ENCODE results near the gene ST8SIA2. TPM values are rescaled to one million over a fixed set of nuclear protein-coding genes. Genes with fewer than 3 reads are reported as not detected.

Gene ST8SIA2
- polyA plus RNA-seq, 3 donors, result not detected

GRCh38 chr15:92421976-92422375 lies 28.3 kb downstream of the ST8SIA2 start:
- Histone ChIP-seq H3K79me2 (ENCODE audit: insufficient read depth, low read length) (no peaks in the 10 kb centered on the region), H3K4me1 (ENCODE audit: control insufficient read depth in 1 of 2, insufficient read depth in 2 of 2, low read length in 2 of 2) (no peaks in the 10 kb centered on the region), H4K20me1 (ENCODE audit: insufficient read depth, low read length) (no peaks in the 10 kb centered on the region), H3K27me3 (ENCODE audit: control insufficient read depth in 2 of 2, insufficient read depth in 2 of 2, low read length in 2 of 2) (no peaks in the 10 kb centered on the region), H3K4me3 (replicated peaks in 1 of 3; ENCODE audit: low read depth in 2 of 3, low read length in 3 of 3) (no peak overlapping the region), H2AFZ (ENCODE audit: insufficient read depth, low read depth, low read length, poor library complexity, severe bottlenecking) (no peak overlapping the region), H3K9me3 (replicated peaks in 1 of 2; ENCODE audit: control insufficient read depth in 1 of 2, insufficient read depth in 1 of 2, low read length in 2 of 2) (no peaks in the 10 kb centered on the region), H3K9ac (ENCODE audit: insufficient read depth, low read length, poor library complexity, severe bottlenecking) (no peak overlapping the region), H3K27ac (ENCODE audit: low read depth in 1 of 2, low read length in 2 of 2) (no peak overlapping the region), H3K4me2 (replicated peaks; ENCODE audit: extremely low read depth, low read length, poor library complexity, severe bottlenecking) (no peak overlapping the region), H3K36me3 (replicated peaks in 1 of 2; ENCODE audit: control insufficient read depth in 1 of 2, insufficient read depth in 2 of 2, low read length in 2 of 2) (no peaks in the 10 kb centered on the region)
- Mint-ChIP-seq H3K4me3 (no peak overlapping the region), H3K9me3 (peaks cover 0 to 2% (median 0%) of the 10 kb centered on the region in 7 donors), H3K4me1 (no peaks in the 10 kb centered on the region), H3K27me3 (ENCODE audit: low read depth in 3 of 3) (peaks cover 5 to 19% (median 11%) of the 10 kb centered on the region in 3 donors), H3K36me3 (no peaks in the 10 kb centered on the region), H3K27ac (no peak overlapping the region)
- intact Hi-C loops (cut with micrococcal nuclease), result no loop called here
- DNase-seq, result no peak
- TF ChIP-seq CTCF (IDR thresholded peaks at IDR 0.05), result no peak
- 0% methylated on average over 1 of the region's 1 CpG for WGBS (ENCODE audit: insufficient coverage)

- WGBS (ENCODE audit: insufficient coverage), result 54% methylated on average over 10 of the region's 12 CpGs
- H3K27me3 Mint-ChIP-seq (ENCODE audit: low read depth in 3 of 3), result peaks cover 5 to 20% (median 10%) of the 10 kb centered on the region in 3 donors
These were observed 32.0 kb downstream of the ST8SIA2 start for GRCh38 chr15:92425578-92426225.

More at GRCh38 chr15:92425578-92426225, 32.0 kb downstream of the ST8SIA2 start:
- H3K4me3 Mint-ChIP-seq, result no peak overlapping the region
- intact Hi-C loops (cut with micrococcal nuclease), result no loop called here
- H3K27ac ChIP-seq (ENCODE audit: low read depth in 1 of 2, low read length in 2 of 2), result no peak overlapping the region
- no peaks in the 10 kb centered on the region for H3K36me3 ChIP-seq (replicated peaks in 1 of 2; ENCODE audit: control insufficient read depth in 1 of 2, insufficient read depth in 2 of 2, low read length in 2 of 2)
- H3K9me3 ChIP-seq (replicated peaks in 1 of 2; ENCODE audit: control insufficient read depth in 1 of 2, insufficient read depth in 1 of 2, low read length in 2 of 2), result no peaks in the 10 kb centered on the region
- peak overlapping the region in 1 of 7 donors; percentile 43 for H3K27ac Mint-ChIP-seq
- no peaks in the 10 kb centered on the region for H4K20me1 ChIP-seq (ENCODE audit: insufficient read depth, low read length)
- no peak overlapping the region for H2AFZ ChIP-seq (ENCODE audit: insufficient read depth, low read depth, low read length, poor library complexity, severe bottlenecking)
- H3K4me3 ChIP-seq (replicated peaks in 1 of 3; ENCODE audit: low read depth in 2 of 3, low read length in 3 of 3), result no peak overlapping the region
- TF ChIP-seq CTCF (IDR thresholded peaks at IDR 0.05), result no peak
- H3K79me2 ChIP-seq (ENCODE audit: insufficient read depth, low read length), result no peaks in the 10 kb centered on the region
- DNase-seq, result no peak
- no peaks in the 10 kb centered on the region for H3K4me1 ChIP-seq (ENCODE audit: control insufficient read depth in 1 of 2, insufficient read depth in 2 of 2, low read length in 2 of 2)
- no peaks in the 10 kb centered on the region for H3K27me3 ChIP-seq (ENCODE audit: control insufficient read depth in 2 of 2, insufficient read depth in 2 of 2, low read length in 2 of 2)
- H3K4me1 Mint-ChIP-seq, result no peaks in the 10 kb centered on the region
- H3K9me3 Mint-ChIP-seq, result peaks cover 0 to 2% (median 0%) of the 10 kb centered on the region in 7 donors
- H3K4me2 ChIP-seq (replicated peaks; ENCODE audit: extremely low read depth, low read length, poor library complexity, severe bottlenecking), result no peak overlapping the region
- H3K36me3 Mint-ChIP-seq, result no peaks in the 10 kb centered on the region
- H3K9ac ChIP-seq (ENCODE audit: insufficient read depth, low read length, poor library complexity, severe bottlenecking), result no peak overlapping the region

Measured in CD14-positive monocyte (primary cell).